ENCODE results near the gene TNIK. TPM values are rescaled to one million over a fixed set of nuclear protein-coding genes. Genes with fewer than 3 reads are reported as not detected.

Gene TNIK
- total and polyA plus RNA-seq, 2 of the 4 experiments (the other 2 are of a cell fraction): 3.4 to 6.3 TPM

DNA sequence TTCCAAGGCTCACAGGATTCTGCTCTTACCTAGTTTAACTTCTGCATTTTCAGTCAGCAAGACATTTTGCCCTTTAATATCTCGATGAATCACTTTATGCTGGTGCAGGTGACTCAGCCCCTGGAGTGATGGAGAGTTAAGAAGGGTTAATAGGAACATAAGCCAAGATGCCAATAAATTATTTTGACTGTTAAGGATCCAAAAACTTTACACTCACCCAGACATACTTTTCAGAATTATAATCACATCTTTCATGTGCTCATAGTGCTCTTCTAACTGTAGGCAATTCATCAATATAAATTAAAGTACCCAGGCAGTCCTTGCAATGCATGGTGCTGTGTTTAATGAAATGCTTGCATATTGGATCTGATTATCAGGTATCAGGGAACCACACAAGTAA lies 269.5 kb downstream of the TNIK start:
- ChIA-PET CTCF (no interaction called here), POLR2A (ENCODE audit: unreplicated experiment) (no interaction called here)
- H2BK15ac ChIP-seq (ENCODE audit: low read depth, low read length): no peak overlapping the region
- no peaks in the 10 kb centered on the region for H3K27me3 ChIP-seq (ENCODE audit: control insufficient read depth, insufficient read depth, low read length)
- no peak overlapping the region for H4K8ac ChIP-seq (ENCODE audit: low read depth in 2 of 2, low read length in 2 of 2)
- H3K79me1 ChIP-seq (ENCODE audit: low read depth in 1 of 2, low read length in 2 of 2): no peaks in the 10 kb centered on the region
- H2AK9ac ChIP-seq (replicated peaks; ENCODE audit: low read depth, low read length, poor library complexity): no peak overlapping the region
- H3K27ac ChIP-seq (ENCODE audit: insufficient read depth, low read length): no peak overlapping the region
- H3K4ac ChIP-seq (ENCODE audit: low read depth, low read length): no peak overlapping the region
- WGBS, 2 experiments (ENCODE audit: extremely low coverage in 2 of 2, insufficient read length in 1 of 2): no CpG with 5 or more reads among the region's 1 CpG
- no peaks in the 10 kb centered on the region for H3K9me3 ChIP-seq (ENCODE audit: control insufficient read depth, insufficient read depth, low read length)
- no peak overlapping the region for H4K5ac ChIP-seq (ENCODE audit: low read depth, low read length)
- no peak overlapping the region for H3K9ac ChIP-seq (ENCODE audit: low read depth, low read length)
- H4K20me1 ChIP-seq (ENCODE audit: insufficient read depth, low read length): no peaks in the 10 kb centered on the region
- H3K4me1 ChIP-seq (ENCODE audit: control insufficient read depth, insufficient read depth, low read length): 0 out of 2 replicates have a peak, but pooled peaks cover 1% of the 10 kb centered on the region
- no peak overlapping the region for H2AK5ac ChIP-seq (ENCODE audit: low read depth, low read length)
- no peak overlapping the region for H3K14ac ChIP-seq (replicated peaks; ENCODE audit: low read depth, low read length)
- H4K91ac ChIP-seq (ENCODE audit: insufficient read depth, low read depth, low read length): no peak overlapping the region
- peak; percentile 49 for DNase-seq
- no peak overlapping the region for H2AFZ ChIP-seq (replicated peaks; ENCODE audit: low read length, poor library complexity)
- in situ Hi-C loops (cut with MboI; ENCODE audit: low sequenced_read_pairs) (no loop called here), dilution Hi-C loops (cut with HindIII; ENCODE audit: low sequenced_read_pairs, unreplicated experiment) (no loop called here), intact Hi-C loops (cut with micrococcal nuclease) (no loop called here)
- ATAC-seq (ENCODE audit: low read depth): no peak
- no peak overlapping the region for H3K18ac ChIP-seq (ENCODE audit: low read depth, low read length)
- no peak overlapping the region for H2BK120ac ChIP-seq (ENCODE audit: low read depth, low read length)
- H3K9me1 ChIP-seq (ENCODE audit: insufficient read depth, low read length): no peaks in the 10 kb centered on the region
- no peak overlapping the region for H3K23ac ChIP-seq (ENCODE audit: low read depth, low read length)
- H3K4me2 ChIP-seq (ENCODE audit: low read depth, low read length): no peak overlapping the region
- no TSS peak for BruUV-seq (replicated peaks)
- H2BK5ac ChIP-seq (ENCODE audit: low read depth, low read length, poor library complexity, severe bottlenecking): no peak overlapping the region
- H3K4me3 ChIP-seq (ENCODE audit: insufficient read depth, low read depth, low read length): no peak overlapping the region
- no peak overlapping the region for H3K56ac ChIP-seq (ENCODE audit: extremely low read depth, insufficient read depth, low read length)
- TF ChIP-seq, protein P1, sequence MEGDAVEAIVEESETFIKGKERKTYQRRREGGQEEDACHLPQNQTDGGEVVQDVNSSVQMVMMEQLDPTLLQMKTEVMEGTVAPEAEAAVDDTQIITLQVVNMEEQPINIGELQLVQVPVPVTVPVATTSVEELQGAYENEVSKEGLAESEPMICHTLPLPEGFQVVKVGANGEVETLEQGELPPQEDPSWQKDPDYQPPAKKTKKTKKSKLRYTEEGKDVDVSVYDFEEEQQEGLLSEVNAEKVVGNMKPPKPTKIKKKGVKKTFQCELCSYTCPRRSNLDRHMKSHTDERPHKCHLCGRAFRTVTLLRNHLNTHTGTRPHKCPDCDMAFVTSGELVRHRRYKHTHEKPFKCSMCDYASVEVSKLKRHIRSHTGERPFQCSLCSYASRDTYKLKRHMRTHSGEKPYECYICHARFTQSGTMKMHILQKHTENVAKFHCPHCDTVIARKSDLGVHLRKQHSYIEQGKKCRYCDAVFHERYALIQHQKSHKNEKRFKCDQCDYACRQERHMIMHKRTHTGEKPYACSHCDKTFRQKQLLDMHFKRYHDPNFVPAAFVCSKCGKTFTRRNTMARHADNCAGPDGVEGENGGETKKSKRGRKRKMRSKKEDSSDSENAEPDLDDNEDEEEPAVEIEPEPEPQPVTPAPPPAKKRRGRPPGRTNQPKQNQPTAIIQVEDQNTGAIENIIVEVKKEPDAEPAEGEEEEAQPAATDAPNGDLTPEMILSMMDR (conservative IDR thresholded peaks at IDR 0.05; ENCODE audit: low read depth, low read length): no peak
- no peak for TF ChIP-seq MXI1 (IDR thresholded peaks at IDR 0.05; ENCODE audit: borderline replicate concordance, low read depth, low read length)
- TF ChIP-seq CHD1 (IDR thresholded peaks at IDR 0.05; ENCODE audit: low read depth, low read length): no peak
- no peaks in the 10 kb centered on the region for H3K36me3 ChIP-seq (ENCODE audit: control insufficient read depth, insufficient read depth, low read length)
- H2BK20ac ChIP-seq (ENCODE audit: low read depth, low read length): no peak overlapping the region

Data from IMR-90 (cell line).